Measurements from ENCODE around the gene KDR. TPM values are rescaled to one million over a fixed set of nuclear protein-coding genes. Genes with fewer than 3 reads are reported as not detected.

KDR gene
- total and polyA plus RNA-seq, 2 experiments from 2014 or later = 0.20 TPM; not detected in 1

DNA sequence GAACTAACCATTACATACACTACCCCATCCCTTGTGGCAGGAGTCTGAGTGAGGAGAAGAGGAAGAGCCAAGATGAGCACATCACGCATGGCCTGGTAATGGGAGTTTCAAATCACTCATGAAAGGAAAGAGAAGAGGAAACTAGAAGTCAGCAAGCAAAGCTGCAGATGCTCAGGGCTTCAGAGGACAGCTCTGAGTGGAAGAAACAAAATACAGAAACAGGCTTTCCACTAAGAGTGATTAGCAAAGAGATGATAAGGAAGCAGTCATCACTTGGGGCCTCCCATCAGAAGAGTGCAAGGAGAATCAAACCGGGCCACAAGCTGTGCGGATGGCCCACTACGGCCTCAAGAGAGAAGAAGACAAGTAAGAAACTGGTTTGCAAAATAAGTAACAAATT, 25.6 kb downstream of the KDR start:
- Histone ChIP-seq H3K27ac (no peak overlapping the region), H3K4me1 (ENCODE audit: insufficient read depth) (no peaks in the 10 kb centered on the region), H3K9me3 (ENCODE audit: low read depth) (no peaks in the 10 kb centered on the region), H3K27me3 (replicated peaks; ENCODE audit: insufficient read depth) (no peaks in the 10 kb centered on the region), H3K79me2 (ENCODE audit: insufficient read depth) (no peaks in the 10 kb centered on the region), H3K36me3 (ENCODE audit: low read depth) (no peaks in the 10 kb centered on the region), H3K9ac (no peak overlapping the region), H2AFZ (no peak overlapping the region), H4K20me1 (ENCODE audit: insufficient read depth) (no peaks in the 10 kb centered on the region), H3K4me2 (ENCODE audit: unreplicated experiment) (no peak overlapping the region), H3K9me2 (ENCODE audit: insufficient read depth) (no peaks in the 10 kb centered on the region), H3F3A (ENCODE audit: insufficient read depth) (no peaks in the 10 kb centered on the region), H3K4me3 (no peak overlapping the region)
- no peak for DNase-seq
- WGBS, 2 experiments (ENCODE audit: low coverage in 1 of 2, low lambda C conversion rate in 2 of 2, missing lambda C conversion rate in 2 of 2) = 70 to 79% methylated on average over 4 of the region's 4 CpGs
- no peak for TF ChIP-seq EZH2 (IDR thresholded peaks at IDR 0.05; ENCODE audit: insufficient read depth, poor library complexity, severe bottlenecking)
- TF ChIP-seq EZH2phosphoT487 (IDR thresholded peaks at IDR 0.05; ENCODE audit: insufficient read depth, low read depth) = no peak
- in situ Hi-C loops (cut with MboI) = no loop called here

DNA sequence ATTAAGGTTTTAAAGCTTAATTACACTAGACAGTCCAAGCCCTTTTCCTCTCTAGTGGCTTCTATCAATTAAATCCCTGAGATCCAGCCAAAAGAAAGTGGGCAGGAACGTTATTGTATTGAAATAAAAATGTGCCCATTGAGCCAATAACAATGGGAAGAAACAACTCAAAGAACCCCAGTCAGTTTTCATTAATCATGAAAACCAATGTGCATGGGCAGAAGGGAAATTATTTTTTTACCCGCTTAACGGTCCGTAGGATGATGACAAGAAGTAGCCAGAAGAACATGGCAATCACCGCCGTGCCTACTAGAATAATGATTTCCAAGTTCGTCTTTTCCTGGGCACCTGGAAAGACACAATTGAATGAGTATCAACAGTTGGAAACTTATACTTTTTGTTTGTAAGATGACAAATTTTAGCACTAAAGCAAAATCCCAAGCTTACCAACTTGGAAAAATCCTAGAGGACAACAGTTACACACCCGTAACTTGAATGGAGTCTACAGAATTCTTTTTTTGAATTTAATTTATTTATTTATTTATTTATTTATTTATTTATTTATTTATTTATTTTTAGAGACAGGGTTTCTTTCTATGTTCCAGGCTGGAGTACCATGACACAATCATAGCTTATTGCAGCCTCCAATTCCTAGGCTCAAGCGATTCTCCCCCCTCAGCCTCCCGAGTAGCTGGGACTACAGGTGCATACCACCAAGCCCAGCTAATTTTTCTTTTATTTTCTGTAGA, 26.8 kb downstream of the KDR start:
- H3K9ac ChIP-seq = no peak overlapping the region
- H2AFZ ChIP-seq = no peak overlapping the region
- in situ Hi-C loops (cut with MboI) = no loop called here
- no peaks in the 10 kb centered on the region for H3F3A ChIP-seq (ENCODE audit: insufficient read depth)
- no peaks in the 10 kb centered on the region for H3K36me3 ChIP-seq (ENCODE audit: low read depth)
- no peaks in the 10 kb centered on the region for H3K79me2 ChIP-seq (ENCODE audit: insufficient read depth)
- TF ChIP-seq EZH2 (IDR thresholded peaks at IDR 0.05; ENCODE audit: insufficient read depth, poor library complexity, severe bottlenecking) (no peak), EZH2phosphoT487 (IDR thresholded peaks at IDR 0.05; ENCODE audit: insufficient read depth, low read depth) (no peak)
- no peaks in the 10 kb centered on the region for H3K9me2 ChIP-seq (ENCODE audit: insufficient read depth)
- H3K9me3 ChIP-seq (ENCODE audit: low read depth) = no peaks in the 10 kb centered on the region
- DNase-seq = no peak
- no peak overlapping the region for H3K4me2 ChIP-seq (ENCODE audit: unreplicated experiment)
- WGBS, 2 experiments (ENCODE audit: low coverage in 1 of 2, low lambda C conversion rate in 2 of 2, missing lambda C conversion rate in 2 of 2) = 87% methylated on average over 10 of the region's 10 CpGs
- H3K4me1 ChIP-seq (ENCODE audit: insufficient read depth) = no peaks in the 10 kb centered on the region
- no peaks in the 10 kb centered on the region for H3K27me3 ChIP-seq (replicated peaks; ENCODE audit: insufficient read depth)
- H3K27ac ChIP-seq = no peak overlapping the region
- no peak overlapping the region for H3K4me3 ChIP-seq
- no peaks in the 10 kb centered on the region for H4K20me1 ChIP-seq (ENCODE audit: insufficient read depth)

- Histone ChIP-seq H3K36me3 (ENCODE audit: low read depth) (no peaks in the 10 kb centered on the region), H3K27me3 (replicated peaks; ENCODE audit: insufficient read depth) (no peaks in the 10 kb centered on the region), H3F3A (ENCODE audit: insufficient read depth) (no peaks in the 10 kb centered on the region), H3K79me2 (ENCODE audit: insufficient read depth) (no peaks in the 10 kb centered on the region), H3K4me2 (ENCODE audit: unreplicated experiment) (no peak overlapping the region), H3K4me3 (no peak overlapping the region), H3K9me2 (ENCODE audit: insufficient read depth) (no peaks in the 10 kb centered on the region), H3K9ac (no peak overlapping the region), H2AFZ (no peak overlapping the region), H3K27ac (no peak overlapping the region), H3K9me3 (ENCODE audit: low read depth) (no peaks in the 10 kb centered on the region), H4K20me1 (ENCODE audit: insufficient read depth) (no peaks in the 10 kb centered on the region), H3K4me1 (ENCODE audit: insufficient read depth) (no peaks in the 10 kb centered on the region)
- DNase-seq = no peak
- WGBS, 2 experiments (ENCODE audit: low coverage in 1 of 2, low lambda C conversion rate in 2 of 2, missing lambda C conversion rate in 2 of 2) = 31 to 39% methylated on average over 4 of the region's 4 CpGs
- in situ Hi-C loops (cut with MboI) = no loop called here
- TF ChIP-seq EZH2phosphoT487 (IDR thresholded peaks at IDR 0.05; ENCODE audit: insufficient read depth, low read depth) = no peak
- no peak for TF ChIP-seq EZH2 (IDR thresholded peaks at IDR 0.05; ENCODE audit: insufficient read depth, poor library complexity, severe bottlenecking)
Observed at GRCh38 chr4:55096619-55097018, 28.8 kb downstream of the KDR start.

- H3K36me3 ChIP-seq (ENCODE audit: low read depth) = no peaks in the 10 kb centered on the region
Observed at GRCh38 chr4:55096045-55096444, 29.4 kb downstream of the KDR start.

More at GRCh38 chr4:55096045-55096444, 29.4 kb downstream of the KDR start:
- Histone ChIP-seq H3F3A (ENCODE audit: insufficient read depth) (no peaks in the 10 kb centered on the region), H3K27me3 (replicated peaks; ENCODE audit: insufficient read depth) (no peaks in the 10 kb centered on the region), H3K9ac (no peak overlapping the region), H3K4me2 (ENCODE audit: unreplicated experiment) (no peak overlapping the region), H3K79me2 (ENCODE audit: insufficient read depth) (no peaks in the 10 kb centered on the region), H3K4me1 (ENCODE audit: insufficient read depth) (no peaks in the 10 kb centered on the region), H3K9me2 (ENCODE audit: insufficient read depth) (no peaks in the 10 kb centered on the region), H3K9me3 (ENCODE audit: low read depth) (no peaks in the 10 kb centered on the region), H2AFZ (no peak overlapping the region), H3K27ac (no peak overlapping the region), H4K20me1 (ENCODE audit: insufficient read depth) (no peaks in the 10 kb centered on the region), H3K4me3 (no peak overlapping the region)
- TF ChIP-seq EZH2 (IDR thresholded peaks at IDR 0.05; ENCODE audit: insufficient read depth, poor library complexity, severe bottlenecking) = no peak
- TF ChIP-seq EZH2phosphoT487 (IDR thresholded peaks at IDR 0.05; ENCODE audit: insufficient read depth, low read depth) = no peak
- no peak for DNase-seq
- 73 to 82% methylated on average over 3 of the region's 3 CpGs for WGBS, 2 experiments (ENCODE audit: low coverage in 1 of 2, low lambda C conversion rate in 2 of 2, missing lambda C conversion rate in 2 of 2)
- in situ Hi-C loops (cut with MboI) = no loop called here
